H9 (cell line): ENCODE data around the gene C19orf81. TPM values are rescaled to one million over a fixed set of nuclear protein-coding genes. Genes with fewer than 3 reads are reported as not detected.
A peak's percentile ranks its signal among the peaks of the same experiment; 100 is the strongest.

ENCODE experiments used
- DNase-seq: peaks from one replicate; pipeline ENCODE4 v3.0.0-alpha.2; 2017
- H2AFZ ChIP-seq: one replicate; pipeline ENCODE4 v1.6.1; 2013; ENCODE audit warnings: mild to moderate bottlenecking, low read length, control low read depth, moderate library complexity
- H2AK5ac ChIP-seq: 2 replicates; pipeline ENCODE4 v1.6.1; 2013; ENCODE audit warnings: low read length, control low read depth, mixed read lengths; ENCODE audit not compliant: insufficient read length
- H2BK120ac ChIP-seq: one replicate; pipeline ENCODE4 v1.6.1; 2013; ENCODE audit warnings: low read depth, mild to moderate bottlenecking, low read length, control low read depth, inconsistent platforms; ENCODE audit not compliant: poor library complexity, severe bottlenecking
- H2BK12ac ChIP-seq: 2 replicates; pipeline ENCODE4 v1.6.1; 2013; ENCODE audit warnings: low read length, control low read depth, mixed read lengths, low read depth; ENCODE audit not compliant: insufficient read length
- H2BK15ac ChIP-seq: 2 replicates; pipeline ENCODE4 v1.6.1; 2013; ENCODE audit warnings: low read depth, low read length, control low read depth
- H2BK20ac ChIP-seq: one replicate; pipeline ENCODE4 v1.6.1; 2013; ENCODE audit warnings: low read depth, mild to moderate bottlenecking, low read length, control low read depth, inconsistent platforms; ENCODE audit not compliant: poor library complexity, severe bottlenecking
- H2BK5ac ChIP-seq: 2 replicates; pipeline ENCODE4 v1.6.1; 2013; ENCODE audit warnings: low read length, control low read depth, mixed read lengths; ENCODE audit not compliant: insufficient read length
- H3K14ac ChIP-seq: 2 replicates; pipeline ENCODE4 v1.6.1; 2013; ENCODE audit warnings: low read length, control low read depth; ENCODE audit not compliant: insufficient read depth
- H3K18ac ChIP-seq: 2 replicates; pipeline ENCODE4 v1.6.1; 2013; ENCODE audit warnings: low read depth, mild to moderate bottlenecking, mixed read lengths, low read length, control low read depth; ENCODE audit not compliant: insufficient read length
- H3K23ac ChIP-seq: 2 replicates; pipeline ENCODE4 v1.6.1; 2013; ENCODE audit warnings: low read length, control low read depth, mixed read lengths, low read depth; ENCODE audit not compliant: insufficient read length
- H3K23me2 ChIP-seq: 2 replicates; pipeline ENCODE4 v1.6.1; 2013; ENCODE audit warnings: low read depth, mild to moderate bottlenecking, mixed read lengths, low read length, control low read depth; ENCODE audit not compliant: insufficient read length, poor library complexity, severe bottlenecking
- H3K27ac ChIP-seq: 2 replicates; pipeline ENCODE4 v1.5.1; 2013; ENCODE audit warnings: low read length, control low read depth, mixed read lengths, low read depth; ENCODE audit not compliant: insufficient read length
- H3K27me3 ChIP-seq: 2 replicates; pipeline ENCODE4 v1.6.1; 2013; ENCODE audit warnings: low read length, control low read depth, inconsistent platforms; ENCODE audit not compliant: insufficient read depth
- H3K4ac ChIP-seq: 2 replicates; pipeline ENCODE4 v1.6.1; 2013; ENCODE audit warnings: low read depth, mild to moderate bottlenecking, control low read depth, inconsistent platforms, low read length, moderate library complexity
- H3K4me1 ChIP-seq: 2 replicates; pipeline ENCODE4 v1.6.1; 2013; ENCODE audit warnings: low read length, control low read depth, inconsistent platforms; ENCODE audit not compliant: insufficient read depth
- H3K4me2 ChIP-seq: 2 replicates; pipeline ENCODE4 v1.6.1; 2013; ENCODE audit warnings: low read length, control low read depth, mixed read lengths; ENCODE audit not compliant: insufficient read length, insufficient read depth
- H3K56ac ChIP-seq: 2 replicates; pipeline ENCODE4 v1.6.1; 2013; ENCODE audit warnings: low read depth, mild to moderate bottlenecking, mixed read lengths, low read length, control low read depth; ENCODE audit not compliant: insufficient read length
- H3K79me1 ChIP-seq: 2 replicates; pipeline ENCODE4 v1.6.1; 2013; ENCODE audit warnings: low read depth, mild to moderate bottlenecking, moderate library complexity, low read length, control low read depth, inconsistent platforms; ENCODE audit not compliant: insufficient read depth, poor library complexity, severe bottlenecking
- H3K79me2 ChIP-seq: 2 replicates; pipeline ENCODE4 v1.6.1; 2013; ENCODE audit warnings: low read length, control low read depth, inconsistent platforms; ENCODE audit not compliant: insufficient read depth
- H3K9ac ChIP-seq: 2 replicates; pipeline ENCODE4 v1.6.1; 2013; ENCODE audit warnings: low read length, control low read depth, mixed read lengths; ENCODE audit not compliant: insufficient read length; ENCODE audit errors: extremely low read depth
- H3K9me3 ChIP-seq: one replicate; pipeline ENCODE4 v1.6.1; 2013; ENCODE audit warnings: low read depth, low read length, inconsistent platforms; ENCODE audit not compliant: control insufficient read depth
- H3T11ph ChIP-seq: one replicate; pipeline ENCODE4 v1.6.1; 2013; ENCODE audit warnings: mild to moderate bottlenecking, low read length, control low read depth, inconsistent platforms
- H4K20me1 ChIP-seq: one replicate; pipeline ENCODE4 v1.6.1; 2013; ENCODE audit not compliant: control insufficient read depth, insufficient read length, insufficient read depth
- H4K5ac ChIP-seq: 2 replicates; pipeline ENCODE4 v1.6.1; 2013; ENCODE audit warnings: low read depth, mild to moderate bottlenecking, mixed read lengths, low read length, control low read depth; ENCODE audit not compliant: insufficient read length
- H4K8ac ChIP-seq: replicated peaks from 2 replicates; pipeline ENCODE4 v1.6.1; 2013; ENCODE audit warnings: low read length, control low read depth, mixed read lengths, low read depth; ENCODE audit not compliant: insufficient read length
- H4K91ac ChIP-seq: 2 replicates; pipeline ENCODE4 v1.6.1; 2013; ENCODE audit warnings: low read depth, mild to moderate bottlenecking, moderate library complexity, mixed read lengths, low read length, control low read depth; ENCODE audit not compliant: insufficient read length
- H3K27ac Mint-ChIP-seq, 3 experiments: 2 replicates in 2 of 3; 3 replicates in 1 of 3; pipeline ENCODE4 v1.8.0; 2020 to 2021; ENCODE audit warnings: mixed read lengths in 3 of 3, mild to moderate bottlenecking in 1 of 3, moderate library complexity in 1 of 3
- H3K27me3 Mint-ChIP-seq: 2 replicates; pipeline ENCODE4 v1.8.0; 2021; ENCODE audit warnings: low read depth, mild to moderate bottlenecking, moderate library complexity, mixed read lengths
- H3K36me3 Mint-ChIP-seq, 3 experiments: 2 replicates in 2 of 3; 3 replicates in 1 of 3; pipeline ENCODE4 v1.8.0; 2020 to 2021; ENCODE audit warnings: low read depth in 3 of 3, mixed read lengths in 3 of 3; ENCODE audit not compliant: insufficient read depth in 1 of 3
- H3K4me1 Mint-ChIP-seq, 2 experiments: 2 replicates each; pipeline ENCODE4 v1.8.0; 2020; ENCODE audit warnings: mixed read lengths in 2 of 2
- H3K4me3 Mint-ChIP-seq, 2 experiments: 2 replicates in 1 of 2; 3 replicates in 1 of 2; pipeline ENCODE4 v1.8.0; 2020 to 2021; ENCODE audit warnings: mild to moderate bottlenecking in 2 of 2, mixed read lengths in 2 of 2, moderate library complexity in 1 of 2
- H3K9me3 Mint-ChIP-seq, 2 experiments: 2 replicates in 1 of 2; 3 replicates in 1 of 2; pipeline ENCODE4 v1.8.0; 2020; ENCODE audit warnings: mild to moderate bottlenecking in 2 of 2, mixed read lengths in 2 of 2, moderate library complexity in 1 of 2
- WGBS: extraction: QIAGEN DNeasy Blood & Tissue Kit; methylation state at CpG from one replicate; pipeline ENCODE4 v1.1.7; 2013; ENCODE audit warnings: missing lambda C conversion rate, low lambda C conversion rate, mixed read lengths; ENCODE audit not compliant: insufficient read length; ENCODE audit errors: extremely low coverage; 5-methylcytosine and 5-hydroxymethylcytosine counted together
- total RNA-seq: library from RNA; stranded (reverse); gene quantifications from 2 replicates; pipeline ENCODE4 v1.2.1, GENCODE V29; 2021
- TF ChIP-seq, protein P1 (sequence below): fragments of 200-600 bp; sonication (generic); conservative IDR thresholded peaks from 3 replicates; pipeline ENCODE4 v1.8.0; 2021; ENCODE audit warnings: antibody characterized with exemption, mild to moderate bottlenecking

The C19orf81 gene
- total RNA-seq, 1 experiment from 2014 or later, result 11.0 TPM

DNA sequence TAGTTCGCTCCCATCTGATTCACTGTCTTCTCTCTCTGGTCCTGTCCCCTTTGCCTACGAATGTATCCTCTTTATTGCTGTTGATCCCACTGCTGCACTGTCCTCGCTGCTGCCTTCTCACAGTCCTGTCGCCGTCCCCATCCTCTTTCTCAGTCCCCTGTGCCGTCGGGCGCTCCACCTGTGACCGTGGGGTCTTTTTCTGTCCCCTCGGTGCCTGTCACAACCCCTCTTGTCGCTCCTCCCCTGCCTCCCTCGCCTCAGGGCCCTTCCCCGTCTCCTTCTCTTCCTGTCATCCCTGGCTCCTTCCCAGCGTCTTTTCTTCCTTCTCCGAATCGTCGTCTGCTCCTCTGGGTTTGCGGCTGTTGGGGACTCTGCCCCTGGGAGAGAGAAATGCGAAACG is 41.9 kb upstream of the C19orf81 start:
- Histone ChIP-seq H3K79me1 (no peaks in the 10 kb centered on the region), H2BK120ac (no peak overlapping the region), H4K5ac (no peak overlapping the region), H3K56ac (no peak overlapping the region), H4K8ac (no peak overlapping the region), H4K20me1 (no peaks in the 10 kb centered on the region), H2AFZ (no peak overlapping the region), H3K23me2 (peaks cover 5% of the 10 kb centered on the region), H3K4ac (no peak overlapping the region), H3K23ac (no peak overlapping the region), H3K18ac (peak overlapping the region; percentile 25), H3K9ac (peak overlapping the region; percentile 14), H3K4me1 (no peaks in the 10 kb centered on the region; the same call in 1 of the 2 replicates), H2BK15ac (no peak overlapping the region), H3T11ph (no peak overlapping the region), H2AK5ac (no peak overlapping the region), H4K91ac (no peak overlapping the region), H3K9me3 (no peaks in the 10 kb centered on the region), H3K4me2 (peak overlapping the region; percentile 51), H3K27ac (no peak overlapping the region), H2BK5ac (no peak overlapping the region), H3K14ac (no peak overlapping the region), H3K27me3 (peaks cover 2% of the 10 kb centered on the region; the same call in 1 of the 2 replicates), H3K79me2 (no peaks in the 10 kb centered on the region), H2BK20ac (no peak overlapping the region), H2BK12ac (no peak overlapping the region)
- peak overlapping the region; percentile 35 to 59 for H3K4me3 Mint-ChIP-seq
- peaks cover 34% of the 10 kb centered on the region in 2 experiments for H3K9me3 Mint-ChIP-seq
- H3K4me1 Mint-ChIP-seq, result peaks cover 0 to 13% of the 10 kb centered on the region in 2 experiments; a peak in 2 of 4 replicates
- no peak for DNase-seq
- no CpG with 5 or more reads among the region's 20 CpGs for WGBS
- H3K27ac Mint-ChIP-seq, result no peak overlapping the region
- H3K36me3 Mint-ChIP-seq, result peaks cover 10 to 18% (median 14%) of the 10 kb centered on the region in 3 experiments
- TF ChIP-seq, protein P1, sequence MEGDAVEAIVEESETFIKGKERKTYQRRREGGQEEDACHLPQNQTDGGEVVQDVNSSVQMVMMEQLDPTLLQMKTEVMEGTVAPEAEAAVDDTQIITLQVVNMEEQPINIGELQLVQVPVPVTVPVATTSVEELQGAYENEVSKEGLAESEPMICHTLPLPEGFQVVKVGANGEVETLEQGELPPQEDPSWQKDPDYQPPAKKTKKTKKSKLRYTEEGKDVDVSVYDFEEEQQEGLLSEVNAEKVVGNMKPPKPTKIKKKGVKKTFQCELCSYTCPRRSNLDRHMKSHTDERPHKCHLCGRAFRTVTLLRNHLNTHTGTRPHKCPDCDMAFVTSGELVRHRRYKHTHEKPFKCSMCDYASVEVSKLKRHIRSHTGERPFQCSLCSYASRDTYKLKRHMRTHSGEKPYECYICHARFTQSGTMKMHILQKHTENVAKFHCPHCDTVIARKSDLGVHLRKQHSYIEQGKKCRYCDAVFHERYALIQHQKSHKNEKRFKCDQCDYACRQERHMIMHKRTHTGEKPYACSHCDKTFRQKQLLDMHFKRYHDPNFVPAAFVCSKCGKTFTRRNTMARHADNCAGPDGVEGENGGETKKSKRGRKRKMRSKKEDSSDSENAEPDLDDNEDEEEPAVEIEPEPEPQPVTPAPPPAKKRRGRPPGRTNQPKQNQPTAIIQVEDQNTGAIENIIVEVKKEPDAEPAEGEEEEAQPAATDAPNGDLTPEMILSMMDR, result no peak
- H3K27me3 Mint-ChIP-seq, result peaks cover 66% of the 10 kb centered on the region
